Measurements from ENCODE around the gene BCL2L12. TPM values are rescaled to one million over a fixed set of nuclear protein-coding genes. Genes with fewer than 3 reads are reported as not detected.

BCL2L12 gene
- total RNA-seq, 1 donor from 2014 or later: 39.1 TPM

DNA sequence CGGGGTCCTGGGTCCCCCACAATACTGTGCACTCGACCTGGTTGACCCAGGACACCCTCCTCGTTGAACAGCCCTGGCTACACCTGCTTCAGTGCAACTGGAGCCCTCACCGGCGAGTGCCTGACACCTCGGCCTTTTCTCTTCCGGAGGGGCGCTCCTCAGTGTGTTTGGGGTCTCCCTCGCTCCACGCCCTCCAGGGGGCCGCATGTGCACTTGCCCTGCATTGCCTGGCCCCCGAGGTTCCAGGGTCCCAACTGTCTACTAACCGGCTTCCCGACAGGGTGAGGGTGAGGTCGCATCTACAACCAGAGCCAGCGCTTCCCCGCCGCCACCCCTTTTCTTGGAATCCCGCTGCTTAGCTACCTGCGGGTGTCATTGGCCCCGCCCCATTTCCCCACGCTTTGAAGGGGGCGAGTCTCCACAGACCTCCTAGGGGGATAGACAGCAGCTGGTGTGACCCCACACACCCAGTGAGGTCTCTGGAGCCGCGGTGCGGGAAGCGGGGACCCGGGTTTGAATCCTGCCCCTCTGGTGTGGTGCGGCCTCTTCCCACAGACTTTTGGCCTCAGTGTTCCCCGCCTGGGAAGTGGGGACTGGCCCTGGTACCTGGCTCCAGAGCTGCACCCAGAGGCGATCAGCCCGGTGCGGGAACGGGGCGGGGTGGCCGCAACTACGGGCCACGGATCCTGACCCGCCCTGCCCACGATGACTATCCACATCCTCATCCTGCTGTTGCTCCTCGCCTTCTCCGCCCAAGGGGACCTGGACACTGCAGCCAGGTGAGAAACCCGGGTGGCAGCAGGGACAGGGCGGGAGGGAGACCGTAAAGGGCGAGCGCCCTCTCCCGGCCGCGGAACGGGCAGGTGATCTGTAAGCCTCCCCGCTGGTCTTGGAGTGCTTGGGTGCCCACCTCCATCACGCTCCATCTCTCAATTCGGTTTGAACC lies 23.7 kb downstream of the BCL2L12 start, which contains the start of gene ADM5:
Gene ADM5 (plus strand): TSS at position 462 of the 946 bp plus-strand sequence. CDS start 244 bp downstream, at position 706.
- H3K4me1 Mint-ChIP-seq: peaks cover 25% of the 10 kb centered on the region
- peaks cover 38% of the 10 kb centered on the region for H3K36me3 Mint-ChIP-seq (ENCODE audit: low read depth)
- peaks cover 22% of the 10 kb centered on the region for H3K27me3 Mint-ChIP-seq
- DNase-seq (no peak), ATAC-seq (ENCODE audit: low read depth) (peak; percentile 51)
- TF ChIP-seq, protein P1, sequence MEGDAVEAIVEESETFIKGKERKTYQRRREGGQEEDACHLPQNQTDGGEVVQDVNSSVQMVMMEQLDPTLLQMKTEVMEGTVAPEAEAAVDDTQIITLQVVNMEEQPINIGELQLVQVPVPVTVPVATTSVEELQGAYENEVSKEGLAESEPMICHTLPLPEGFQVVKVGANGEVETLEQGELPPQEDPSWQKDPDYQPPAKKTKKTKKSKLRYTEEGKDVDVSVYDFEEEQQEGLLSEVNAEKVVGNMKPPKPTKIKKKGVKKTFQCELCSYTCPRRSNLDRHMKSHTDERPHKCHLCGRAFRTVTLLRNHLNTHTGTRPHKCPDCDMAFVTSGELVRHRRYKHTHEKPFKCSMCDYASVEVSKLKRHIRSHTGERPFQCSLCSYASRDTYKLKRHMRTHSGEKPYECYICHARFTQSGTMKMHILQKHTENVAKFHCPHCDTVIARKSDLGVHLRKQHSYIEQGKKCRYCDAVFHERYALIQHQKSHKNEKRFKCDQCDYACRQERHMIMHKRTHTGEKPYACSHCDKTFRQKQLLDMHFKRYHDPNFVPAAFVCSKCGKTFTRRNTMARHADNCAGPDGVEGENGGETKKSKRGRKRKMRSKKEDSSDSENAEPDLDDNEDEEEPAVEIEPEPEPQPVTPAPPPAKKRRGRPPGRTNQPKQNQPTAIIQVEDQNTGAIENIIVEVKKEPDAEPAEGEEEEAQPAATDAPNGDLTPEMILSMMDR (IDR thresholded peaks at IDR 0.05): no peak
- H3K4me3 Mint-ChIP-seq: peak within 1 kb of the TSS; percentile 87
- peak within 1 kb of the TSS; percentile 33 for H3K27ac Mint-ChIP-seq
- POLR2A ChIA-PET: interaction anchor here (1.3 kb wide), 1 partner anchor 75 kb away, joined by 3 read pairs; no protein-coding TSS in a partner anchor
- CTCF ChIA-PET: no interaction called here
- H3K9me3 Mint-ChIP-seq: no peaks in the 10 kb centered on the region
- intact Hi-C loops (cut with micrococcal nuclease): no loop called here

DNA sequence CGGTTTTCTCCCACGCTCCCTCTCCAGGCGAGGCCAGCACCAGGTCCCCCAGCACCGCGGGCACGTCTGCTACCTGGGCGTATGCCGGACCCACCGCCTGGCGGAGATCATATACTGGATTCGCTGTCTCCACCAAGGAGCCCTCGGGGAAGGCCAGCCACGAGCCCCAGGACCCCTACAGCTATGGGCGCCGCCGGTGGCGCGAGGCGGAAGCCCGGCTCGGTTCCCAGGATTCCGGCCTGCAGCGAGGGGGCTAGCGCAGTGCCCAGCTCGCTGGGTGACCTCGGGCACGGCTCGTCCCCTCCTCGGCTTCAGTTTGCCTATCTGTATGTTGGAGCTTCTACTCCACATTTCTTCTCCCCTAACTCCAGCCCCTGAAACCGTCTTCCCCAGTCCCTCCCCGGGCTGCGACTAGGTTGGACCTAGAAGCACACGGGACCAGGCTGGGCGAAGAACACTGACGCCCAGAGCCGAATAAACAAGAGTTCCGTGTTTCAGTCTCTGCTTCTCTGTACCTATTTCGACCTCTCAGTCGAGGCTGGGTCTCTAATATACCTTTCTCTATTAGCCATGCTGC lies 24.4 kb downstream of the BCL2L12 start:
- Mint-ChIP-seq H3K9me3 (no peaks in the 10 kb centered on the region), H3K4me3 (peak overlapping the region; percentile 87), H3K4me1 (peaks cover 25% of the 10 kb centered on the region), H3K36me3 (ENCODE audit: low read depth) (peaks cover 33% of the 10 kb centered on the region), H3K27me3 (peaks cover 22% of the 10 kb centered on the region), H3K27ac (peak overlapping the region; percentile 33)
- TF ChIP-seq, protein P1 (IDR thresholded peaks at IDR 0.05): no peak
- ChIA-PET POLR2A (interaction anchor here (1.0 to 1.3 kb wide), 2 partner anchors 76 kb away, joined by 3 to 4 read pairs; partner anchors contain the start of gene AP2A1), CTCF (no interaction called here)
- no peak for DNase-seq
- peak; percentile 14 for ATAC-seq (ENCODE audit: low read depth)
- intact Hi-C loops (cut with micrococcal nuclease): no loop called here

DNA sequence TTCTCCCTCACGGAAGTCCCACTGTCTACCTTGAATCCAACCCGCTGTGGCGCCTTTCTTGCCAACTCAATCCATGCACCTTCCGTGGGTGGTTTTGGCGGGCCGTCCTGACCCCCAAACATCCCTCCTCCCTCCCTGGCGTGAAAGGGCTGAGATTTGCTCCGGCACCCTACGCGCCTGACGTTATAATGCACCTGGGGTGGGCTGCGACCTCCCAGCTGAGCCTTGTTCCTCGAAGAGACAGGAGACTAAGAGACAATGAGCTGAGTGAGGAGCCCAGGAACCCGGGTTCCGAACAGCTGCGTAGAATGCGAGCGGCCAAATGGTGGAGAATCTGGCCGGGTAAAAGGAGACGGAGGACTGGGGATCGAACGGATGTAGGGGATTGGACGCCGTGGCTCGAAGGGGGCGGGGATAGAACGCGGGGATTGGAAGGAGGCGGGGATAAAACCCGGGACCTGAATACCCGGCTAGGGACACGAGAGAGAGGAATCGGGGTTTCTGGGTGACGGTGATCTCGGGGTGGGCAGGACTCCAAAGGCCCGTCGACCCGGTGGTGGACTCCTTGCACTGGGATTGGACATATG lies 25.0 kb downstream of the BCL2L12 start, which contains the start of gene CPT1C:
Gene CPT1C (plus strand): TSS at position 461 of the 587 bp plus-strand sequence. CDS start 1,137 bp downstream, outside the sequence.
- Mint-ChIP-seq H3K27ac (peak within 1 kb of the TSS; percentile 33), H3K27me3 (peaks cover 22% of the 10 kb centered on the region), H3K4me1 (peaks cover 25% of the 10 kb centered on the region), H3K9me3 (no peaks in the 10 kb centered on the region), H3K36me3 (ENCODE audit: low read depth) (peaks cover 27% of the 10 kb centered on the region), H3K4me3 (peak within 1 kb of the TSS; percentile 87)
- intact Hi-C loops (cut with micrococcal nuclease): no loop called here
- ChIA-PET CTCF (no interaction called here), POLR2A (interaction anchor here (1.0 kb wide), 1 partner anchor 76 kb away, joined by 4 read pairs; the partner anchor contains the start of gene AP2A1)
- TF ChIP-seq, protein P1 (IDR thresholded peaks at IDR 0.05): no peak
- ATAC-seq (ENCODE audit: low read depth) (peak; percentile 51), DNase-seq (no peak)

DNA sequence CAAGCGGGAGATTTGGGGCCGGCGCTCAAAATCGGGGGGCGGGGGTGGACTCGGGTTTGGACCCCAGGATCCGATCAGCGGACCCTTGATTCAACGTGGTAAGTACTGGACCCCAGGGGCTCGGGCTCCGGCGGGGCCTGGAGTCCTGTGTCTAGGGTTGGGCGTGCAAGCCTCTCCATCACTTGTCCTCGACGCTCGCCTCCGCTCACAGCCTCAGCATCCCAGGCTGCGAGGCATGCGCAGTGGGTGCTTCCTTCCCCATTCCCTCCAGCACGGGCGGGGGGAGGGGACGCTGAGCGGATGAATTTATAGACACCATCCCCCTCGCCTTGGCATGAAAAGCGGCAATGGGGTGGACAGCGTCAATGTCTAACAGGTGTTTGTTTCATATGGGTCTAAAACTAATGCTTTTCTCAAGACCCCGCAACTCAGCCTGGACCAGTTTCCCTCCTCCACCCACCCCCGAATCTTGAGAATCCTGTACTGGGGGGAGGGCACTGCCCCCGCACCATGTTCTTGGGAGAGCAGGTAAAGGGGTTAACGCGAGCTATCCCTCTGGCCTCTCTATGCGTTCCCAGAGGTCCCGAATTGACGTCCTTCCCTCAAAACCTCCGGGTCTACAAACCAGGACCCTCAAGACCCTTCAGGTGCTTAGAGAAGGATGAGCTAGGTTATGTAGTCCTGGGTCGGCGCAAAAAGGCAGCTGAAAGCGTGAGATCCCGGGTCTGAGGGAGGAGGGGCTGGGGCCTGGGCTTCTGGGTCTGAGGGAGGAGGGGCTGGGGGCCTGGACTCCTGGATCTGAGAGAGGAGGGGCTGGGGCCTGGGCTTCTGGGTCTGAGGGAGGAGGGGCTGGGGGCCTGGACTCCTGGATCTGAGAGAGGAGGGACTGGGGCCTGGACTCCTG lies 25.8 kb downstream of the BCL2L12 start:
- CTCF ChIA-PET: no interaction called here

More for the DNA sequence above, 25.8 kb downstream of the BCL2L12 start:
- intact Hi-C loops (cut with micrococcal nuclease): no loop called here
- H3K27ac Mint-ChIP-seq: no peak overlapping the region
- H3K36me3 Mint-ChIP-seq (ENCODE audit: low read depth): peaks cover 22% of the 10 kb centered on the region
- POLR2A ChIA-PET: interaction anchor here (1.0 kb wide), 1 partner anchor 75 kb away, joined by 4 read pairs; the partner anchor contains the start of gene AP2A1
- peaks cover 22% of the 10 kb centered on the region for H3K27me3 Mint-ChIP-seq
- TF ChIP-seq, protein P1 (IDR thresholded peaks at IDR 0.05): no peak
- ATAC-seq (ENCODE audit: low read depth) (no peak), DNase-seq (no peak)
- no peaks in the 10 kb centered on the region for H3K9me3 Mint-ChIP-seq
- peaks cover 25% of the 10 kb centered on the region for H3K4me1 Mint-ChIP-seq
- H3K4me3 Mint-ChIP-seq: peak overlapping the region; percentile 87

All from activated B cell treated with CpG ODN at 0.5 μM for 24 hours (primary cell).